Measurements from ENCODE around the gene MGLL. TPM values are rescaled to one million over a fixed set of nuclear protein-coding genes. Genes with fewer than 3 reads are reported as not detected.

Gene MGLL
- total and polyA plus RNA-seq, 2 donors from 2014 or later: 74.2 to 250 TPM

GRCh38 chr3:127717357-127718244 is 104.7 kb downstream of the MGLL start:
- FAIRE-seq (no peak), DNase-seq (peak in 1 of 5 donors; percentile 44)
- Histone ChIP-seq H3K36me3 (ENCODE audit: control insufficient read depth in 2 of 3, insufficient read depth in 3 of 3, low read length in 3 of 3) (no peaks in the 10 kb centered on the region), H3K4me3 (ENCODE audit: low read length in 3 of 3) (no peak overlapping the region), H3K9ac (ENCODE audit: low read length in 3 of 3) (no peak overlapping the region), H3K27me3 (ENCODE audit: control insufficient read depth, insufficient read depth, low read length) (no peaks in the 10 kb centered on the region), H3K27ac (ENCODE audit: low read depth in 2 of 2, low read length in 2 of 2) (no peak overlapping the region), H3K4me1 (ENCODE audit: control insufficient read depth in 2 of 3, insufficient read depth in 2 of 3, low read depth in 1 of 3, low read length in 3 of 3) (peaks cover 0 to 4% (median 0%) of the 10 kb centered on the region in 3 donors), H3K9me3 (ENCODE audit: control insufficient read depth in 2 of 3, insufficient read depth in 1 of 3, low read length in 3 of 3) (no peaks in the 10 kb centered on the region)
- no peak for TF ChIP-seq CTCF (IDR thresholded peaks at IDR 0.05; ENCODE audit: borderline replicate concordance, extremely low read depth, insufficient read depth)
- intact Hi-C loops (cut with DNase I): no loop called here

GRCh38 chr3:127716384-127716783 is 105.9 kb downstream of the MGLL start:
- Histone ChIP-seq H3K27me3 (ENCODE audit: control insufficient read depth, insufficient read depth, low read length) (no peaks in the 10 kb centered on the region), H3K36me3 (ENCODE audit: control insufficient read depth in 2 of 3, insufficient read depth in 3 of 3, low read length in 3 of 3) (no peaks in the 10 kb centered on the region), H3K4me3 (ENCODE audit: low read length in 3 of 3) (no peak overlapping the region), H3K4me1 (ENCODE audit: control insufficient read depth in 2 of 3, insufficient read depth in 2 of 3, low read depth in 1 of 3, low read length in 3 of 3) (no peaks in the 10 kb centered on the region), H3K9ac (ENCODE audit: low read length in 3 of 3) (no peak overlapping the region), H3K9me3 (ENCODE audit: control insufficient read depth in 2 of 3, insufficient read depth in 1 of 3, low read length in 3 of 3) (no peaks in the 10 kb centered on the region), H3K27ac (ENCODE audit: low read depth in 2 of 2, low read length in 2 of 2) (no peak overlapping the region)
- DNase-seq (peak in 1 of 5 donors; percentile 24), FAIRE-seq (no peak)
- intact Hi-C loops (cut with DNase I): no loop called here
- TF ChIP-seq CTCF (IDR thresholded peaks at IDR 0.05; ENCODE audit: borderline replicate concordance, extremely low read depth, insufficient read depth): no peak

GRCh38 chr3:127715532-127715931 is 106.8 kb downstream of the MGLL start:
- no peak overlapping the region for H3K27ac ChIP-seq (ENCODE audit: low read depth in 2 of 2, low read length in 2 of 2)

More at GRCh38 chr3:127715532-127715931, 106.8 kb downstream of the MGLL start:
- intact Hi-C loops (cut with DNase I): no loop called here
- Histone ChIP-seq H3K4me3 (ENCODE audit: low read length in 3 of 3) (no peak overlapping the region), H3K27me3 (ENCODE audit: control insufficient read depth, insufficient read depth, low read length) (no peaks in the 10 kb centered on the region), H3K4me1 (ENCODE audit: control insufficient read depth in 2 of 3, insufficient read depth in 2 of 3, low read depth in 1 of 3, low read length in 3 of 3) (no peaks in the 10 kb centered on the region), H3K36me3 (ENCODE audit: control insufficient read depth in 2 of 3, insufficient read depth in 3 of 3, low read length in 3 of 3) (no peaks in the 10 kb centered on the region), H3K9me3 (ENCODE audit: control insufficient read depth in 2 of 3, insufficient read depth in 1 of 3, low read length in 3 of 3) (no peaks in the 10 kb centered on the region), H3K9ac (ENCODE audit: low read length in 3 of 3) (no peak overlapping the region)
- DNase-seq (no peak), FAIRE-seq (no peak)
- no peak for TF ChIP-seq CTCF (IDR thresholded peaks at IDR 0.05; ENCODE audit: borderline replicate concordance, extremely low read depth, insufficient read depth)

All from kidney (tissue), 14 donors.